Hepatocyte (in vitro differentiated cells): ENCODE results near the gene OR51L1. TPM values are rescaled to one million over a fixed set of nuclear protein-coding genes. Genes with fewer than 3 reads are reported as not detected.

Experiments
- DNase-seq: peaks from one replicate; pipeline ENCODE4 v3.0.0-alpha.2; 2016; ENCODE audit warnings: low spot score
- H2AFZ ChIP-seq: fragments of 200-600 bp; sonication (generic); 2 replicates; pipeline ENCODE4 v1.6.0; 2016; ENCODE audit warnings: antibody characterized with exemption, mild to moderate bottlenecking
- H3K27ac ChIP-seq: fragments of 200-600 bp; sonication (generic); 2 replicates; pipeline ENCODE4 v1.5.1; 2016; ENCODE audit warnings: mild to moderate bottlenecking
- H3K27me3 ChIP-seq: fragments of 200-600 bp; sonication (generic); 2 replicates; pipeline ENCODE4 v1.6.1; 2016
- H3K36me3 ChIP-seq: fragments of 200-600 bp; sonication (generic); replicated peaks from 2 replicates; pipeline ENCODE4 v1.5.1; 2016; ENCODE audit warnings: low read depth; ENCODE audit not compliant: insufficient read depth
- H3K4me1 ChIP-seq: fragments of 200-600 bp; sonication (generic); 2 replicates; pipeline ENCODE4 v1.5.1; 2016; ENCODE audit warnings: mild to moderate bottlenecking, moderate library complexity; ENCODE audit not compliant: insufficient read depth
- H3K4me2 ChIP-seq: fragments of 200-600 bp; sonication (generic); 2 replicates; pipeline ENCODE4 v1.6.0; 2016
- H3K4me3 ChIP-seq: fragments of 200-600 bp; sonication (generic); 2 replicates; pipeline ENCODE4 v1.5.1; 2016; ENCODE audit warnings: mild to moderate bottlenecking
- H3K79me2 ChIP-seq: fragments of 200-600 bp; sonication (generic); 2 replicates; pipeline ENCODE4 v1.6.0; 2017; ENCODE audit warnings: mild to moderate bottlenecking
- H3K9me2 ChIP-seq: fragments of 200-600 bp; sonication (generic); replicated peaks from 2 replicates; pipeline ENCODE4 v1.6.0; 2017; ENCODE audit warnings: mild to moderate bottlenecking; ENCODE audit not compliant: insufficient read depth
- H3K9me3 ChIP-seq: fragments of 200-600 bp; sonication (generic); 2 replicates; pipeline ENCODE4 v1.5.1; 2016; ENCODE audit warnings: low read depth, mild to moderate bottlenecking
- H4K20me1 ChIP-seq: fragments of 200-600 bp; sonication (generic); 2 replicates; pipeline ENCODE4 v1.6.0; 2016; ENCODE audit warnings: mild to moderate bottlenecking; ENCODE audit not compliant: insufficient read depth, poor library complexity, severe bottlenecking
- EZH2 ChIP-seq: fragments of 200-600 bp; sonication (generic); IDR thresholded peaks from 2 replicates; pipeline ENCODE4 v1.6.1; 2016; ENCODE audit warnings: antibody characterized with exemption, mild to moderate bottlenecking, borderline replicate concordance
- EZH2phosphoT487 ChIP-seq: fragments of 200-600 bp; sonication (generic); IDR thresholded peaks from one replicate; pipeline ENCODE4 v1.6.1; 2018; ENCODE audit warnings: antibody characterized with exemption, mild to moderate bottlenecking, low read depth, moderate library complexity; ENCODE audit not compliant: unreplicated experiment, severe bottlenecking
- WGBS: methylation state at CpG from one replicate; pipeline ENCODE4 v1.1.6; 2016; ENCODE audit warnings: low lambda C conversion rate; ENCODE audit errors: missing lambda C conversion rate; 5-methylcytosine and 5-hydroxymethylcytosine counted together
- polyA plus RNA-seq: library from polyadenylated mRNA; unstranded; fragments of >200 nt; fragmentation: Nextera tagmentation; extraction: Ambion mirVana; gene quantifications from 2 replicates; pipeline ENCODE4 v1.2.1, GENCODE V29; 2016
- total RNA-seq: library from RNA; depleted of rRNA; stranded (reverse); fragments of >200 nt; gene quantifications from 2 replicates; pipeline ENCODE4 v1.2.3, GENCODE V29; 2014
- TF ChIP-seq, protein P1 (sequence below): fragments of 200-600 bp; sonication (generic); IDR thresholded peaks from 2 replicates; pipeline ENCODE4 v1.5.1; 2016; ENCODE audit warnings: antibody characterized with exemption, mild to moderate bottlenecking; ENCODE audit not compliant: poor library complexity

Gene OR51L1
- total and polyA plus RNA-seq, 2 experiments from 2014 or later = not detected

DNA sequence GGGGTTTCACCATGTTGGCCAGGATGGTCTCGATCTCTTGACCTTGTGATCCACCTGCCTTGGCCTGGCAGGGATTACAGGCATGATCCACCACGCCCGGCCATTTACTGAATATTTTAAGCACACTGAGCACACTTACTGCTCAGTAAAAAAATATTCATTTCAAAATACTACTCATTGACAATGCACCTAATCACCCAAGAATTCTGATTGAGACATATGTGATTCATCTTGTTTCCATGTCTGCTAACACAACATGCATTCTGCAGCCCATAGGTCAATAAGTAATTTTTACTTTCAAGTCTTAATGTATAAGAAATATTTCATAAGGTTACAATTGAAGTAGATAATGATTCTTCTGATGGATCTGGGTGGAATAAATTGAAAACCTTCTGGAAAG is 47.4 kb downstream of the OR51L1 start:
- Histone ChIP-seq H3K9me2 (no peaks in the 10 kb centered on the region), H4K20me1 (no peaks in the 10 kb centered on the region), H2AFZ (no peak overlapping the region), H3K79me2 (no peaks in the 10 kb centered on the region), H3K27me3 (no peaks in the 10 kb centered on the region), H3K27ac (no peak overlapping the region), H3K4me3 (no peak overlapping the region), H3K9me3 (no peaks in the 10 kb centered on the region), H3K36me3 (no peaks in the 10 kb centered on the region), H3K4me2 (no peak overlapping the region), H3K4me1 (no peaks in the 10 kb centered on the region)
- no peak for DNase-seq
- 98% methylated on average over 3 of the region's 3 CpGs for WGBS
- TF ChIP-seq EZH2phosphoT487 (no peak), EZH2 (no peak)
- TF ChIP-seq, protein P1, sequence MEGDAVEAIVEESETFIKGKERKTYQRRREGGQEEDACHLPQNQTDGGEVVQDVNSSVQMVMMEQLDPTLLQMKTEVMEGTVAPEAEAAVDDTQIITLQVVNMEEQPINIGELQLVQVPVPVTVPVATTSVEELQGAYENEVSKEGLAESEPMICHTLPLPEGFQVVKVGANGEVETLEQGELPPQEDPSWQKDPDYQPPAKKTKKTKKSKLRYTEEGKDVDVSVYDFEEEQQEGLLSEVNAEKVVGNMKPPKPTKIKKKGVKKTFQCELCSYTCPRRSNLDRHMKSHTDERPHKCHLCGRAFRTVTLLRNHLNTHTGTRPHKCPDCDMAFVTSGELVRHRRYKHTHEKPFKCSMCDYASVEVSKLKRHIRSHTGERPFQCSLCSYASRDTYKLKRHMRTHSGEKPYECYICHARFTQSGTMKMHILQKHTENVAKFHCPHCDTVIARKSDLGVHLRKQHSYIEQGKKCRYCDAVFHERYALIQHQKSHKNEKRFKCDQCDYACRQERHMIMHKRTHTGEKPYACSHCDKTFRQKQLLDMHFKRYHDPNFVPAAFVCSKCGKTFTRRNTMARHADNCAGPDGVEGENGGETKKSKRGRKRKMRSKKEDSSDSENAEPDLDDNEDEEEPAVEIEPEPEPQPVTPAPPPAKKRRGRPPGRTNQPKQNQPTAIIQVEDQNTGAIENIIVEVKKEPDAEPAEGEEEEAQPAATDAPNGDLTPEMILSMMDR = no peak

GRCh38 chr11:5043380-5043779 is 48.7 kb downstream of the OR51L1 start:
- H3K27me3 ChIP-seq = no peaks in the 10 kb centered on the region
- no peaks in the 10 kb centered on the region for H3K4me1 ChIP-seq
- TF ChIP-seq, protein P1 = no peak
- TF ChIP-seq EZH2 (no peak), EZH2phosphoT487 (no peak)
- WGBS = 68% methylated on average over 2 of the region's 2 CpGs
- H3K79me2 ChIP-seq = no peaks in the 10 kb centered on the region
- no peaks in the 10 kb centered on the region for H3K9me2 ChIP-seq
- H3K4me2 ChIP-seq = no peak overlapping the region
- no peak overlapping the region for H3K4me3 ChIP-seq
- H3K36me3 ChIP-seq = no peaks in the 10 kb centered on the region
- no peaks in the 10 kb centered on the region for H4K20me1 ChIP-seq
- H2AFZ ChIP-seq = no peak overlapping the region
- H3K9me3 ChIP-seq = no peaks in the 10 kb centered on the region
- DNase-seq = no peak
- H3K27ac ChIP-seq = no peak overlapping the region

DNA sequence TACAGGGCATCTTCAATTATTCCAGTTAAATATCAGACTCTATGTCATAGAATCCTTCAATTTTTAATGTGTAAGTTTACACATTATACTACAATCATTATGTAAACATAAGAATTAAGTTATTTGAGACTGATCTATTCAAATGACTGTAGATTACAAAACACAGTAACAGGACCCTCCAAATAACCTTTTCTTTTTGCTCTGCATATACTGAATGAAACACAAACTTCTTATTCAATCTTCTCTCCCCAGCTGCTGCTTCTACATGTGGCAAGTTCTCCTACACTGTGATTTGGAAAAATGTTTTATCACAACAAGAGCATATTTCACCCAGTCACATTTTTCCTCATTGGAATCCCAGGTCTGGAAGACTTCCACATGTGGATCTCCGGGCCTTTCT is 51.6 kb downstream of the OR51L1 start, which contains the start of gene OR52J3:
Gene OR52J3, plus strand, starts transcription at position 301 of the 400 bp plus-strand sequence. Its CDS starts 0 bp downstream, at position 301.
- Histone ChIP-seq H3K4me1 (no peaks in the 10 kb centered on the region), H3K27me3 (no peaks in the 10 kb centered on the region), H3K9me3 (no peaks in the 10 kb centered on the region), H3K36me3 (no peaks in the 10 kb centered on the region), H3K79me2 (no peaks in the 10 kb centered on the region), H2AFZ (no peak within 1 kb of the TSS), H3K4me3 (no peak within 1 kb of the TSS), H3K9me2 (no peaks in the 10 kb centered on the region), H3K27ac (no peak within 1 kb of the TSS), H4K20me1 (no peaks in the 10 kb centered on the region), H3K4me2 (no peak within 1 kb of the TSS)
- TF ChIP-seq, protein P1 = no peak
- no peak for TF ChIP-seq EZH2
- TF ChIP-seq EZH2phosphoT487 = no peak
- WGBS = 84% methylated on average over 1 of the region's 1 CpG
- DNase-seq = no peak
